Activated CD8-positive, alpha-beta T cell treated with anti-CD3 and anti-CD28 coated beads for 36 hours (primary cell): ENCODE results near the gene LINC00305. TPM values are rescaled to one million over a fixed set of nuclear protein-coding genes. Genes with fewer than 3 reads are reported as not detected.

Experiments
- ATAC-seq: fragments of 200-7000 bp; cut with Tn5 transposase; one replicate; pipeline ENCODE4 v1.10.0; 2021; ENCODE audit warnings: mild to moderate bottlenecking, moderate library complexity
- CTCF ChIA-PET: fragments of 350-600 bp; sonication (Branson Sonifier 250); formaldehyde crosslinking; loops from one replicate; lab custom pipeline; 2021; ENCODE audit warnings: antibody characterized with exemption; lab: Charles Lee
- POLR2A ChIA-PET: fragments of 350-600 bp; sonication (Branson Sonifier 250); formaldehyde crosslinking; loops from one replicate; lab custom pipeline; 2021; ENCODE audit warnings: antibody characterized with exemption; lab: Charles Lee
- DNase-seq: peaks from one replicate; pipeline ENCODE4 v3.0.0-alpha.2; 2020
- H3K27ac Mint-ChIP-seq: one replicate; pipeline ENCODE4 v1.8.0; 2021; ENCODE audit warnings: mild to moderate bottlenecking, mixed read lengths
- H3K27me3 Mint-ChIP-seq: one replicate; pipeline ENCODE4 v1.8.0; 2021; ENCODE audit warnings: mixed read lengths
- H3K36me3 Mint-ChIP-seq: one replicate; pipeline ENCODE4 v1.8.0; 2021; ENCODE audit warnings: low read depth, mixed read lengths
- H3K4me1 Mint-ChIP-seq: one replicate; pipeline ENCODE4 v1.8.0; 2021; ENCODE audit warnings: low read depth, mixed read lengths
- H3K4me3 Mint-ChIP-seq: one replicate; pipeline ENCODE4 v1.8.0; 2021; ENCODE audit warnings: mild to moderate bottlenecking, moderate library complexity, mixed read lengths
- H3K9me3 Mint-ChIP-seq: one replicate; pipeline ENCODE4 v1.8.0; 2021; ENCODE audit warnings: mixed read lengths
- intact Hi-C: fragments of 100-400 bp; cut with micrococcal nuclease; formaldehyde crosslinking; loops from one replicate; pipeline ENCODE4 v1.10.0; 2022
- total RNA-seq, 2 experiments: library from RNA; stranded (reverse); gene quantifications; one replicate each; pipeline ENCODE4 v1.2.3, GENCODE V29; 2021
- TF ChIP-seq, protein P1 (sequence below): fragments of 200-600 bp; IDR thresholded peaks from one replicate; pipeline ENCODE4 v1.8.0; 2022; ENCODE audit warnings: antibody characterized with exemption, mild to moderate bottlenecking

LINC00305 gene
- total RNA-seq, 2 experiments from 2014 or later: not detected

DNA sequence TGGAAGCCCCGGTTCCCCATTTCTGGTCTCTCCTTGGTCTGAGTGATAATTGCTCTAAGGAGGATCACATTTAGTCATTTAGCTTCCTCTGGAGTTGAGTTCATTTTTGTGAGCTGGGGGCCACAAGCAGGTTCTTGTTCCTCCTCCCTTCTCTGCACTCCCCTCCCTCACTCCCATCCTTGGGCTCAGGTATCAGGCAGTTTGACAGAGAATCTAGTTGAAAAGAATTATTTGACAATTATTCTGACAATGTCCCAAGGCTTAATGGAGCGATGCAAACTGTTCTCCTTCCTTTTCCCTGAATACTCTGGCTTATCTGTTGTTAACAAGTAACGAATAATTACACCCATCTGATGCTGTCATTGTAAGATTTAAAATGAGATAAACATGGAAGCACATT is 117.5 kb downstream of the LINC00305 start:
- H3K36me3 Mint-ChIP-seq: no peaks in the 10 kb centered on the region
- TF ChIP-seq, protein P1, sequence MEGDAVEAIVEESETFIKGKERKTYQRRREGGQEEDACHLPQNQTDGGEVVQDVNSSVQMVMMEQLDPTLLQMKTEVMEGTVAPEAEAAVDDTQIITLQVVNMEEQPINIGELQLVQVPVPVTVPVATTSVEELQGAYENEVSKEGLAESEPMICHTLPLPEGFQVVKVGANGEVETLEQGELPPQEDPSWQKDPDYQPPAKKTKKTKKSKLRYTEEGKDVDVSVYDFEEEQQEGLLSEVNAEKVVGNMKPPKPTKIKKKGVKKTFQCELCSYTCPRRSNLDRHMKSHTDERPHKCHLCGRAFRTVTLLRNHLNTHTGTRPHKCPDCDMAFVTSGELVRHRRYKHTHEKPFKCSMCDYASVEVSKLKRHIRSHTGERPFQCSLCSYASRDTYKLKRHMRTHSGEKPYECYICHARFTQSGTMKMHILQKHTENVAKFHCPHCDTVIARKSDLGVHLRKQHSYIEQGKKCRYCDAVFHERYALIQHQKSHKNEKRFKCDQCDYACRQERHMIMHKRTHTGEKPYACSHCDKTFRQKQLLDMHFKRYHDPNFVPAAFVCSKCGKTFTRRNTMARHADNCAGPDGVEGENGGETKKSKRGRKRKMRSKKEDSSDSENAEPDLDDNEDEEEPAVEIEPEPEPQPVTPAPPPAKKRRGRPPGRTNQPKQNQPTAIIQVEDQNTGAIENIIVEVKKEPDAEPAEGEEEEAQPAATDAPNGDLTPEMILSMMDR: no peak
- ChIA-PET CTCF (no interaction called here), POLR2A (no interaction called here)
- intact Hi-C loops: no loop called here
- no peaks in the 10 kb centered on the region for H3K9me3 Mint-ChIP-seq
- no peak overlapping the region for H3K4me3 Mint-ChIP-seq
- peaks cover 15% of the 10 kb centered on the region for H3K27me3 Mint-ChIP-seq
- no peaks in the 10 kb centered on the region for H3K4me1 Mint-ChIP-seq
- no peak overlapping the region for H3K27ac Mint-ChIP-seq
- DNase-seq: no peak
- no peak for ATAC-seq

Other genes starting within 250 kb of the LINC00305 start
- gene SERPINB10, start 241.1 kb downstream of the LINC00305 start, total RNA-seq: not detected
- 1 to 10 TPM; 1.4 to 1.6 TPM for gene HMSD, start 199.8 kb downstream of the LINC00305 start, total RNA-seq
- gene SERPINB8, start 179.0 kb downstream of the LINC00305 start, total RNA-seq: 1 to 10 TPM; 6.3 to 7.5 TPM